ENCODE measurements around the gene EXOC6.

Gene EXOC6

GRCh38 chr10:93064874-93065660 lies 216.7 kb downstream of the EXOC6 start:
- no peak for DNase-seq (ENCODE audit: low read depth in 2 of 2)

GRCh38 chr10:93065675-93066543 lies 217.6 kb downstream of the EXOC6 start:
- DNase-seq (ENCODE audit: low read depth in 2 of 2), result no peak

- no peak for DNase-seq (ENCODE audit: low read depth in 2 of 2)
Measured at GRCh38 chr10:93066544-93066913, 218.2 kb downstream of the EXOC6 start.

- no peak for DNase-seq (ENCODE audit: low read depth in 2 of 2)
Measured at GRCh38 chr10:93067443-93068365, 219.4 kb downstream of the EXOC6 start.

GRCh38 chr10:93068411-93069244 lies 220.3 kb downstream of the EXOC6 start:
- no peak for DNase-seq (ENCODE audit: low read depth in 2 of 2)

GRCh38 chr10:93069245-93069561 lies 220.9 kb downstream of the EXOC6 start:
- no peak for DNase-seq (ENCODE audit: low read depth in 2 of 2)

GRCh38 chr10:93070378-93071176 lies 222.3 kb downstream of the EXOC6 start:
- no peak for DNase-seq (ENCODE audit: low read depth in 2 of 2)

- no peak for DNase-seq (ENCODE audit: low read depth in 2 of 2)
Measured at GRCh38 chr10:93071177-93071472, 222.8 kb downstream of the EXOC6 start.

- DNase-seq (ENCODE audit: low read depth in 2 of 2), result no peak
Measured at GRCh38 chr10:93071674-93072224, 223.4 kb downstream of the EXOC6 start.

- no peak for DNase-seq (ENCODE audit: low read depth in 2 of 2)
Measured at GRCh38 chr10:93072225-93072712, 223.9 kb downstream of the EXOC6 start.

GRCh38 chr10:93072713-93073538 lies 224.6 kb downstream of the EXOC6 start:
- no peak for DNase-seq (ENCODE audit: low read depth in 2 of 2)

- DNase-seq (ENCODE audit: low read depth in 2 of 2), result no peak
Measured at GRCh38 chr10:93073539-93074146, 225.3 kb downstream of the EXOC6 start, which contains the start of gene CYP26A1. CYP26A1 (plus strand) TSS chr10:93073893; CDS start chr10:93073935, 42 bp downstream.

GRCh38 chr10:93074147-93074596 lies 225.9 kb downstream of the EXOC6 start:
- no peak for DNase-seq (ENCODE audit: low read depth in 2 of 2)

- no peak for DNase-seq (ENCODE audit: low read depth in 2 of 2)
Measured at GRCh38 chr10:93074597-93075368, 226.5 kb downstream of the EXOC6 start.

GRCh38 chr10:93075369-93076221 lies 227.3 kb downstream of the EXOC6 start:
- DNase-seq (ENCODE audit: low read depth in 2 of 2), result no peak

- no peak for DNase-seq (ENCODE audit: low read depth in 2 of 2)
Measured at GRCh38 chr10:93076871-93077270, 228.6 kb downstream of the EXOC6 start.

GRCh38 chr10:93077860-93078337 lies 229.6 kb downstream of the EXOC6 start:
- no peak for DNase-seq (ENCODE audit: low read depth in 2 of 2)
